ENCODE measurements around the gene IZUMO1. TPM values are rescaled to one million over a fixed set of nuclear protein-coding genes. Genes with fewer than 3 reads are reported as not detected.

Gene IZUMO1
- total and polyA plus RNA-seq, 2 of the 4 experiments (the other 2 are of a cell fraction) = not detected

- dilution Hi-C loops (cut with HindIII; ENCODE audit: low sequenced_read_pairs, unreplicated experiment) = no loop called here
- no peaks in the 10 kb centered on the region for H3K36me3 ChIP-seq (ENCODE audit: control insufficient read depth, insufficient read depth, low read length)
- peak overlapping the region; percentile 1 for H3K56ac ChIP-seq (ENCODE audit: extremely low read depth, insufficient read depth, low read length)
- peak overlapping the region; percentile 82; the same call in 2 of the 3 replicates for H2BK15ac ChIP-seq (ENCODE audit: low read depth, low read length)
- intact Hi-C loops (cut with micrococcal nuclease) = no loop called here
- peak overlapping the region; percentile 86 for H2AK9ac ChIP-seq (replicated peaks; ENCODE audit: low read depth, low read length, poor library complexity)
- peak overlapping the region; percentile 75 for H2BK20ac ChIP-seq (ENCODE audit: low read depth, low read length)
- peak overlapping the region; percentile 95 for H2AK5ac ChIP-seq (ENCODE audit: low read depth, low read length)
- ATAC-seq (ENCODE audit: low read depth) (peak; percentile 28), DNase-seq (peak; percentile 93)
- H3K27me3 ChIP-seq (ENCODE audit: control insufficient read depth, insufficient read depth, low read length) = no peaks in the 10 kb centered on the region; the same call in 1 of the 2 replicates
- ChIA-PET CTCF (no interaction called here), POLR2A (ENCODE audit: unreplicated experiment) (interaction anchor here (0.6 kb wide), 2 partner anchors 9 to 279 kb away, joined by 3 to 4 read pairs; no protein-coding TSS in a partner anchor)
- BruUV-seq (replicated peaks) = no TSS peak
- 17% methylated on average over 2 of the region's 11 CpGs; no CpG with 5 or more reads in 1 of the 2 experiments for WGBS, 2 experiments (ENCODE audit: extremely low coverage in 2 of 2, insufficient read length in 1 of 2)
- peak overlapping the region; percentile 82 for H2BK120ac ChIP-seq (ENCODE audit: low read depth, low read length)
- no peaks in the 10 kb centered on the region for H3K79me1 ChIP-seq (ENCODE audit: low read depth in 1 of 2, low read length in 2 of 2)
- no peak overlapping the region; the same call in 1 of the 2 replicates for H3K4me2 ChIP-seq (ENCODE audit: low read depth, low read length)
- H3K9ac ChIP-seq (ENCODE audit: low read depth, low read length) = peak overlapping the region; percentile 7; the same call in 1 of the 2 replicates
- H3K9me3 ChIP-seq (ENCODE audit: control insufficient read depth, insufficient read depth, low read length) = no peaks in the 10 kb centered on the region
- peak overlapping the region; percentile 44 for H3K27ac ChIP-seq (ENCODE audit: insufficient read depth, low read length)
- H2BK5ac ChIP-seq (ENCODE audit: low read depth, low read length, poor library complexity, severe bottlenecking) = peak overlapping the region; percentile 95
- peak overlapping the region; percentile 80; the same call in 1 of the 2 replicates for H3K18ac ChIP-seq (ENCODE audit: low read depth, low read length)
- peak overlapping the region; percentile 89 for H4K91ac ChIP-seq (ENCODE audit: insufficient read depth, low read depth, low read length)
- H4K8ac ChIP-seq (ENCODE audit: low read depth in 2 of 2, low read length in 2 of 2) = peak overlapping the region; percentile 91 to 100
- H3K4me3 ChIP-seq (ENCODE audit: insufficient read depth, low read depth, low read length) = no peak overlapping the region
- H3K23ac ChIP-seq (ENCODE audit: low read depth, low read length) = peak overlapping the region; percentile 90; the same call in 1 of the 2 replicates
- H4K5ac ChIP-seq (ENCODE audit: low read depth, low read length) = peak overlapping the region; percentile 96
- peak overlapping the region; percentile 98 for H3K4ac ChIP-seq (ENCODE audit: low read depth, low read length)
- peaks cover 5% of the 10 kb centered on the region for H3K9me1 ChIP-seq (ENCODE audit: insufficient read depth, low read length)
- H4K20me1 ChIP-seq (ENCODE audit: insufficient read depth, low read length) = no peaks in the 10 kb centered on the region
- TF ChIP-seq MAFK (IDR thresholded peaks at IDR 0.05; ENCODE audit: low read depth, low read length) (peak; percentile 69), RFX5 (IDR thresholded peaks at IDR 0.05; ENCODE audit: low read depth, low read length) (no peak)
- H3K14ac ChIP-seq (replicated peaks; ENCODE audit: low read depth, low read length) = peak overlapping the region; percentile 97
- in situ Hi-C loops (cut with MboI; ENCODE audit: low sequenced_read_pairs) = no loop called here
- H3K4me1 ChIP-seq (ENCODE audit: control insufficient read depth, insufficient read depth, low read length) = peaks cover 4% of the 10 kb centered on the region; the same call in 1 of the 2 replicates
- H2AFZ ChIP-seq (replicated peaks; ENCODE audit: low read length, poor library complexity) = peak overlapping the region; percentile 93
These were observed 21.6 kb downstream of the IZUMO1 start for GRCh38 chr19:48724796-48725753.
